GM10266 (cell line): ENCODE results near the gene ICOSLG.

Experiments
- DNase-seq: peaks from one replicate; pipeline ENCODE4 v3.0.0; 2012; ENCODE audit errors: extremely low spot score
- CTCF ChIP-seq: IDR thresholded peaks from 2 replicates; pipeline ENCODE4 v1.5.1; 2012; ENCODE audit warnings: mild to moderate bottlenecking, low read depth; ENCODE audit not compliant: control insufficient read depth, insufficient read depth; ENCODE audit errors: missing control alignments

Gene ICOSLG

GRCh38 chr21:44271558-44272283, 31.0 kb upstream of the ICOSLG start:
- no peak for DNase-seq
- no peak for TF ChIP-seq CTCF

- TF ChIP-seq CTCF: no peak
- no peak for DNase-seq
Measured at GRCh38 chr21:44269090-44269489, 28.3 kb upstream of the ICOSLG start.

- DNase-seq: no peak
- TF ChIP-seq CTCF: peak; percentile 32
Measured at GRCh38 chr21:44267655-44268142, 27.0 kb upstream of the ICOSLG start.

GRCh38 chr21:44265734-44266270, 25.1 kb upstream of the ICOSLG start:
- TF ChIP-seq CTCF: no peak

GRCh38 chr21:44263768-44264167, 23.0 kb upstream of the ICOSLG start:
- DNase-seq: no peak

More at GRCh38 chr21:44265734-44266270, 25.1 kb upstream of the ICOSLG start:
- no peak for DNase-seq

GRCh38 chr21:44263221-44263760, 22.5 kb upstream of the ICOSLG start:
- DNase-seq: no peak
- TF ChIP-seq CTCF: no peak

More at GRCh38 chr21:44263768-44264167, 23.0 kb upstream of the ICOSLG start:
- TF ChIP-seq CTCF: no peak
